ENCODE measurements around the gene POC5.

The POC5 gene

GRCh38 chr5:75639535-75640311 lies 77.5 kb downstream of the POC5 start:
- H3K4me1 ChIP-seq (ENCODE audit: control insufficient read depth, insufficient read depth, low read length) = no peaks in the 10 kb centered on the region
- no peaks in the 10 kb centered on the region for H3K36me3 ChIP-seq (ENCODE audit: control insufficient read depth in 2 of 2, insufficient read depth in 2 of 2, low read length in 2 of 2)
- H3K27me3 ChIP-seq (ENCODE audit: control insufficient read depth in 1 of 2, insufficient read depth in 2 of 2, low read length in 2 of 2) = no peaks in the 10 kb centered on the region
- H3K4me3 ChIP-seq (ENCODE audit: low read length in 2 of 2) = no peak overlapping the region
- no peak overlapping the region for H3K27ac ChIP-seq (ENCODE audit: low read length)
- H3K9ac ChIP-seq (ENCODE audit: low read length in 2 of 2) = no peak overlapping the region
- H3K9me3 ChIP-seq (ENCODE audit: control insufficient read depth in 2 of 2, low read length in 2 of 2) = peaks cover 0 to 5% of the 10 kb centered on the region in 2 donors

DNA sequence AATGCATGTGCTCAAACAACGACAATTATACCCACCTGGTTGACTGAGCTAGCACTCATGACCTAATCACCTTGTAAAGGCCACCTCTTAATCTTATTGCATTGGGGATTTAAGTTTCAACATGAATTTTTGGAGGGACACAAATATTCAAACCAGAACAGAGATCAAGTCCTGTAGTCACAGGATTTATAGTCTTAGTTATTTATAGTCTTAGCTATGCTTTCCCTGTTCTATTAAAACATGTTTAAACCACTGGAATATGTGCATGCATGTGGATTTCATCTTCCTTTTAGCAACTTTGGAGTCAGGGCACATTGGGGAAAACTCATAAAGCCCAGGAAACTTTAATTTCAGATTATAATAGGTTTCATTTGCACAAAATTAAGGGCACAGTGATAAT lies 79.3 kb downstream of the POC5 start:
- H3K9ac ChIP-seq (ENCODE audit: low read length in 2 of 2) = no peak overlapping the region
- H3K9me3 ChIP-seq (ENCODE audit: control insufficient read depth in 2 of 2, low read length in 2 of 2) = peaks cover 0 to 5% of the 10 kb centered on the region in 2 donors
- H3K36me3 ChIP-seq (ENCODE audit: control insufficient read depth in 2 of 2, insufficient read depth in 2 of 2, low read length in 2 of 2) = no peaks in the 10 kb centered on the region
- no peak overlapping the region for H3K4me3 ChIP-seq (ENCODE audit: low read length in 2 of 2)
- no peaks in the 10 kb centered on the region for H3K4me1 ChIP-seq (ENCODE audit: control insufficient read depth, insufficient read depth, low read length)
- H3K27ac ChIP-seq (ENCODE audit: low read length) = no peak overlapping the region
- H3K27me3 ChIP-seq (ENCODE audit: control insufficient read depth in 1 of 2, insufficient read depth in 2 of 2, low read length in 2 of 2) = no peaks in the 10 kb centered on the region

DNA sequence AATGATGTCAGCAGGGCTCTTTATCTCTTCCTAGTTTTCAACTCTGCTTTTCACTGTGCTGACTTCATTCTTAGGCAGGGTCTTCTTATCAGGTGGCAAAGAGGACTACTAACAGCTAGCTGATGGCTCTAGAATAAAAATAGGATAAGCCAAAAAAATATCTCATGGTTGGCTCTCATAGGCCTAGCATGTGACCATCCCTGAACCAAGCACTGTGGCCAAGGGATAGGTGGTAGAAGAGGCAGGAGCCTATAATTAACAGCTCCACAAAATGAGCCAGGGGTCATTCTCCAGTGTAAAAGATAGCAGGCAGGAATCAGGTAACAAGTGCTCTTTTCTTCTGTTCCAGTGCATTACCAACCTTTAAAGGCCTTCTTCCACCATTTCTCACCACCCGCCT lies 84.9 kb downstream of the POC5 start:
- H3K27ac ChIP-seq (ENCODE audit: low read length) = no peak overlapping the region
- no peaks in the 10 kb centered on the region for H3K9me3 ChIP-seq (ENCODE audit: control insufficient read depth in 2 of 2, low read length in 2 of 2)
- no peaks in the 10 kb centered on the region for H3K36me3 ChIP-seq (ENCODE audit: control insufficient read depth in 2 of 2, insufficient read depth in 2 of 2, low read length in 2 of 2)
- no peak overlapping the region for H3K4me3 ChIP-seq (ENCODE audit: low read length in 2 of 2)
- no peak overlapping the region for H3K9ac ChIP-seq (ENCODE audit: low read length in 2 of 2)
- no peaks in the 10 kb centered on the region for H3K4me1 ChIP-seq (ENCODE audit: control insufficient read depth, insufficient read depth, low read length)
- no peaks in the 10 kb centered on the region for H3K27me3 ChIP-seq (ENCODE audit: control insufficient read depth in 1 of 2, insufficient read depth in 2 of 2, low read length in 2 of 2)

- H3K36me3 ChIP-seq (ENCODE audit: control insufficient read depth in 2 of 2, insufficient read depth in 2 of 2, low read length in 2 of 2) = no peaks in the 10 kb centered on the region
- H3K4me1 ChIP-seq (ENCODE audit: control insufficient read depth, insufficient read depth, low read length) = no peaks in the 10 kb centered on the region
- H3K9me3 ChIP-seq (ENCODE audit: control insufficient read depth in 2 of 2, low read length in 2 of 2) = no peaks in the 10 kb centered on the region
- no peak overlapping the region for H3K27ac ChIP-seq (ENCODE audit: low read length)
- no peak overlapping the region for H3K9ac ChIP-seq (ENCODE audit: low read length in 2 of 2)
- H3K27me3 ChIP-seq (ENCODE audit: control insufficient read depth in 1 of 2, insufficient read depth in 2 of 2, low read length in 2 of 2) = no peaks in the 10 kb centered on the region
- H3K4me3 ChIP-seq (ENCODE audit: low read length in 2 of 2) = no peak overlapping the region
These were observed 86.4 kb downstream of the POC5 start for GRCh38 chr5:75630875-75631274.

GRCh38 chr5:75627801-75628200 lies 89.4 kb downstream of the POC5 start:
- H3K4me3 ChIP-seq (ENCODE audit: low read length in 2 of 2) = no peak overlapping the region
- H3K4me1 ChIP-seq (ENCODE audit: control insufficient read depth, insufficient read depth, low read length) = no peaks in the 10 kb centered on the region
- H3K9me3 ChIP-seq (ENCODE audit: control insufficient read depth in 2 of 2, low read length in 2 of 2) = no peaks in the 10 kb centered on the region
- H3K36me3 ChIP-seq (ENCODE audit: control insufficient read depth in 2 of 2, insufficient read depth in 2 of 2, low read length in 2 of 2) = no peaks in the 10 kb centered on the region
- H3K27ac ChIP-seq (ENCODE audit: low read length) = no peak overlapping the region
- H3K9ac ChIP-seq (ENCODE audit: low read length in 2 of 2) = no peak overlapping the region
- H3K27me3 ChIP-seq (ENCODE audit: control insufficient read depth in 1 of 2, insufficient read depth in 2 of 2, low read length in 2 of 2) = no peaks in the 10 kb centered on the region

DNA sequence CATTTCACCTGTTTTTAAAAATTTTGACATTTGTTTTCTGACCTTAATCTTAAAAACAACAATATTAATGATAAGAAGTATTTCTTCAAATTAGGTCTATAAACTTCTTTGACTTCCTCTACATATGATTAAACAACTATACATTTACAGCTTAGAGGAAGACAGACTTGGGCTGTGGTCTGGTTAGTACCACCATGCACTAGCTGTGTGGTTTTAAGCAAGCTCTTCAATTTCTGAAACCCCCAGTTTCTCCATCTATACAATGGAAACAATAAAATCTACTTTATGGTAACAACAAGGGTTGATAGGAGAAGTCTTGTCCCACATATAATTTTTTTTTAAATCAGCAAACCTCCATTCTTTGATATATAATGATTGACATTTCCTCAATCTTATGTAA lies 90.3 kb downstream of the POC5 start:
- no peaks in the 10 kb centered on the region for H3K27me3 ChIP-seq (ENCODE audit: control insufficient read depth in 1 of 2, insufficient read depth in 2 of 2, low read length in 2 of 2)
- no peaks in the 10 kb centered on the region for H3K4me1 ChIP-seq (ENCODE audit: control insufficient read depth, insufficient read depth, low read length)
- no peaks in the 10 kb centered on the region for H3K9me3 ChIP-seq (ENCODE audit: control insufficient read depth in 2 of 2, low read length in 2 of 2)
- H3K36me3 ChIP-seq (ENCODE audit: control insufficient read depth in 2 of 2, insufficient read depth in 2 of 2, low read length in 2 of 2) = no peaks in the 10 kb centered on the region
- H3K4me3 ChIP-seq (ENCODE audit: low read length in 2 of 2) = no peak overlapping the region
- H3K27ac ChIP-seq (ENCODE audit: low read length) = no peak overlapping the region
- no peak overlapping the region for H3K9ac ChIP-seq (ENCODE audit: low read length in 2 of 2)

Data from stomach smooth muscle (tissue), 2 donors.